ENCODE data around the gene NEUROG1. TPM values are rescaled to one million over a fixed set of nuclear protein-coding genes. Genes with fewer than 3 reads are reported as not detected.
A peak's percentile ranks its signal among the peaks of the same experiment; 100 is the strongest.
"Not testable (repeated sequence)": the region's sequence is repeated elsewhere in the genome, so short reads cannot be mapped to it uniquely, and the experiment has no call there.

NEUROG1 gene
- polyA plus RNA-seq, 6 donors from 2014 or later = not detected

GRCh38 chr5:135514116-135514515 lies 21.6 kb downstream of the NEUROG1 start:
- peaks cover 0 to 15% (median 5%) of the 10 kb centered on the region in 7 donors for H3K9me3 Mint-ChIP-seq
- no peak for DNase-seq
- H3K27me3 Mint-ChIP-seq = peaks cover 15 to 45% (median 32%) of the 10 kb centered on the region in 3 donors
- no peak overlapping the region for H3K27ac Mint-ChIP-seq
- H3K4me3 Mint-ChIP-seq = no peak overlapping the region
- no peak for ATAC-seq (ENCODE audit: low read depth in 2 of 2)
- no peaks in the 10 kb centered on the region for H3K4me1 Mint-ChIP-seq
- H3K36me3 Mint-ChIP-seq = no peaks in the 10 kb centered on the region

- peaks cover 0 to 6% (median 5%) of the 10 kb centered on the region in 3 donors for H3K4me1 Mint-ChIP-seq
- no peak overlapping the region for H3K4me3 Mint-ChIP-seq
- DNase-seq (no peak), ATAC-seq (ENCODE audit: low read depth in 2 of 2) (no peak)
- peaks cover 0 to 9% (median 4%) of the 10 kb centered on the region in 7 donors for H3K9me3 Mint-ChIP-seq
- no peak overlapping the region for H3K27ac Mint-ChIP-seq
- H3K27me3 Mint-ChIP-seq = peaks cover 17 to 37% (median 22%) of the 10 kb centered on the region in 3 donors
- no peaks in the 10 kb centered on the region for H3K36me3 Mint-ChIP-seq
These were observed 23.8 kb downstream of the NEUROG1 start for GRCh38 chr5:135511761-135512575.

DNA sequence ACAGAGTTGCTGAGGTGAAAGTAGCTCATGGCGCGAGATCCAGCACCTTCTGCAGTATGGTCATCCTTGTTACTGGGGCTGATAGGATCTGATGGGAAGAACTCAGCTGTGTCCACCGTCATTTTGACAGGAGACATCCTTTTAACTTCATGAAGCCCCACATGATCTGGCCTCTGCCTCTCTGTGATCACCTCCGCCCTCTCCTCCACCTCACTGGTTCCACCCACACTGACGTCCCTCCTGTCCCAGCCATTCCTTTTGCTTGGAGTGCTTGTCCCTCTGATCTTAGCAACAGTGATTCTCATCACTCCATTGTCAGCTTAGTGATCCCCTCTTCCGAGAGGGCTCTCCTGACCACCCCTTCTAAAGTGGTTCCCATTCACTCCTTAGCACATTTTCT lies 25.8 kb downstream of the NEUROG1 start:
- ATAC-seq (ENCODE audit: low read depth in 2 of 2) = no peak
- no peak overlapping the region for H3K27ac Mint-ChIP-seq

GRCh38 chr5:135508496-135509005 lies 27.2 kb downstream of the NEUROG1 start:
- DNase-seq (no peak), ATAC-seq (ENCODE audit: low read depth in 2 of 2) (no peak)
- Mint-ChIP-seq H3K27ac (no peak overlapping the region), H3K4me3 (no peak overlapping the region), H3K4me1 (peaks cover 0 to 6% (median 5%) of the 10 kb centered on the region in 3 donors), H3K9me3 (peaks cover 0 to 5% (median 0%) of the 10 kb centered on the region in 7 donors), H3K27me3 (peaks cover 20 to 57% (median 42%) of the 10 kb centered on the region in 3 donors), H3K36me3 (no peaks in the 10 kb centered on the region)

More for the DNA sequence above, 25.8 kb downstream of the NEUROG1 start:
- Mint-ChIP-seq H3K27me3 (peaks cover 20 to 43% (median 30%) of the 10 kb centered on the region in 3 donors), H3K9me3 (peaks cover 0 to 4% (median 1%) of the 10 kb centered on the region in 7 donors), H3K4me1 (peaks cover 0 to 6% (median 5%) of the 10 kb centered on the region in 3 donors), H3K36me3 (no peaks in the 10 kb centered on the region), H3K4me3 (peak overlapping the region in 1 of 8 donors; percentile 48)
- DNase-seq = no peak

DNA sequence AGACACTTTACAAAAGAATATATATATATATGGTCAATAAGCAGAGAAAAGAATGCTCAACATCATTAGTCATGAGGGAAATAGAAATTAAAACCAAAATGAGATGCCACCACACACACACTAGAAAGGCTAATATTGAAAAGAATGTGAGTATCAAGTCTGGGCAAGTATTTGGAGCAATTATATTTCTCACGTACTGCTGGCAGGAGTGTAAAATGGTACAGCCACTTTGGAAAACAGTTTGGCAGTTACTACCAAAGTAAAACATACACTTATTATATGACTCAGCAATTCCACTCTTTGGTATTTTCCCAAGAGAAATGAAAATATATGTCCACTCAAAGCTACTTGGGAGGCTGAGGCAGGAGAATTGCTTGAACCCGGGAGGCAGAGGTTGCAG lies 29.8 kb downstream of the NEUROG1 start:
- DNase-seq (no peak), ATAC-seq (ENCODE audit: low read depth in 2 of 2) (no peak)
- H3K4me3 Mint-ChIP-seq = no peak overlapping the region
- H3K9me3 Mint-ChIP-seq = peaks cover 0 to 3% (median 0%) of the 10 kb centered on the region in 7 donors
- no peaks in the 10 kb centered on the region for H3K36me3 Mint-ChIP-seq
- peaks cover 24 to 61% (median 49%) of the 10 kb centered on the region in 3 donors for H3K27me3 Mint-ChIP-seq
- H3K27ac Mint-ChIP-seq = no peak overlapping the region
- peaks cover 0 to 6% (median 5%) of the 10 kb centered on the region in 3 donors for H3K4me1 Mint-ChIP-seq

DNA sequence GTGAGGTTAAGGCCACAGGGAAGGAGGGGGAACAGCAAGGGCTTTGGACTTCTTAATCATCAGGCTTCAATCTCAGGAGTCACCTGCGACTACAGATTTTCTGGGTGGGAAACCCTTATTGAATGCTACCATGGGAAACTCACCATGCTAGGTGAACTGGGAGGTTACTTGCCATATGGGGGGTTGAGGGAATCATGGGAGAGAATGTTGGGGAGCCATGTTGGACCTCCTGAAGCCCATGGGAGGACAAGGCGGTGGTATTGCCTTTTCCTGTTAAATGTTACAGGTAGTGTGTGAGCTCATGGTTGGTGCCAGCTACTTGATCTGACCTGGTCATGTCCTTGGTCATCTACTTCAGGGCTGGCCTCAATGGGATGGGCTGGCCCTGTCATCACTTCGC lies 31.4 kb downstream of the NEUROG1 start:
- peaks cover 14 to 49% (median 33%) of the 10 kb centered on the region in 3 donors for H3K27me3 Mint-ChIP-seq
- DNase-seq = no peak
- H3K4me1 Mint-ChIP-seq = peaks cover 0 to 6% (median 5%) of the 10 kb centered on the region in 3 donors
- H3K9me3 Mint-ChIP-seq = peaks cover 0 to 2% (median 0%) of the 10 kb centered on the region in 7 donors
- H3K27ac Mint-ChIP-seq = peak overlapping the region in 1 of 6 donors; percentile 21
- no peak for ATAC-seq (ENCODE audit: low read depth in 2 of 2)
- H3K4me3 Mint-ChIP-seq = no peak overlapping the region
- H3K36me3 Mint-ChIP-seq = no peaks in the 10 kb centered on the region

GRCh38 chr5:135503871-135504270 lies 31.9 kb downstream of the NEUROG1 start:
- peaks cover 0 to 2% (median 0%) of the 10 kb centered on the region in 7 donors for H3K9me3 Mint-ChIP-seq
- ATAC-seq (ENCODE audit: low read depth in 2 of 2) = no peak
- no peak overlapping the region for H3K4me3 Mint-ChIP-seq
- no peaks in the 10 kb centered on the region for H3K36me3 Mint-ChIP-seq
- peaks cover 0 to 6% (median 5%) of the 10 kb centered on the region in 3 donors for H3K4me1 Mint-ChIP-seq
- peaks cover 14 to 50% (median 30%) of the 10 kb centered on the region in 3 donors for H3K27me3 Mint-ChIP-seq
- H3K27ac Mint-ChIP-seq = no peak overlapping the region
- DNase-seq = no peak

DNA sequence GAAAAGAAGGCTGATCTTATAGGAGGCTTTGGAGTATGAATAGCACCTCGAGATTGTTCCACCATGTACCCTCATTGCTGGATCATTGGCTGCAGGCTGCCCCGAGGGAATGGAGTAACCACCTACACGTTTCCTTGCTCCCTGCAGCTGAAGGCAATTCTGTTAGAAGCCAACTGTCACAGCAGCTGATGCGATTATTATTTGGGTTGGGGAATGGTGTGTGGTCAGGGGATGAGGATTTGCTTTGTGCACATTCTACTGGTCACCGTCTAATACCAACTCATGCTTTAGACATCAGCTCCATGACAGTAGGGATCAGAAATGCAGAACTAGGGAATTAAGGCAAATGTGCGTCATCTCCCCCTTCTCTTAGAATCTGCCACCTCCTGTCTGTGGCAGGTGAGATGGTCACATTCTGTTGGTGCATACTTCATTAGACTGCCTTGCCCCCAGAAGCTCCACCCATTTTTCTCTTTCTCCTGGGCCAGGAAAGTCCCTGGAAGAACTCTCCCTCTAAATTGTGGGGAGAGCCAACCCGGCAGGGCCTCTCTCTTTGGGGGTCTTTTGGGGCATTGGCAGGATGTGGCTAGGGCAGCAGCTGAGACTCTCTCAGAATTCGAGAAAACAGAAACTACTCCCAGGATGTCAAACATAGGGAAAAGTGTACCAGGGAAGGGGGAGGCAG lies 32.8 kb downstream of the NEUROG1 start:
- Mint-ChIP-seq H3K27me3 (peaks cover 7 to 51% (median 30%) of the 10 kb centered on the region in 3 donors), H3K36me3 (no peaks in the 10 kb centered on the region), H3K9me3 (peaks cover 0 to 2% (median 0%) of the 10 kb centered on the region in 7 donors), H3K4me3 (no peak overlapping the region), H3K27ac (no peak overlapping the region), H3K4me1 (no peaks in the 10 kb centered on the region)
- ATAC-seq (ENCODE audit: low read depth in 2 of 2) (no peak), DNase-seq (no peak)

- no peaks in the 10 kb centered on the region for H3K36me3 Mint-ChIP-seq
- no peak for DNase-seq
- no peaks in the 10 kb centered on the region for H3K4me1 Mint-ChIP-seq
- no peak overlapping the region for H3K27ac Mint-ChIP-seq
- no peak overlapping the region for H3K4me3 Mint-ChIP-seq
- ATAC-seq (ENCODE audit: low read depth in 2 of 2) = no peak
- peaks cover 0 to 2% (median 0%) of the 10 kb centered on the region in 7 donors for H3K9me3 Mint-ChIP-seq
- peaks cover 9 to 54% (median 33%) of the 10 kb centered on the region in 3 donors for H3K27me3 Mint-ChIP-seq
These were observed 33.8 kb downstream of the NEUROG1 start for GRCh38 chr5:135501965-135502364.

- H3K4me3 Mint-ChIP-seq = no peak overlapping the region
- H3K36me3 Mint-ChIP-seq = no peaks in the 10 kb centered on the region
- no peak for ATAC-seq (ENCODE audit: low read depth in 2 of 2)
- peaks cover 28 to 62% (median 44%) of the 10 kb centered on the region in 3 donors for H3K27me3 Mint-ChIP-seq
- no peak for DNase-seq
- H3K9me3 Mint-ChIP-seq = peaks cover 0 to 2% (median 0%) of the 10 kb centered on the region in 7 donors
- H3K27ac Mint-ChIP-seq = no peak overlapping the region
- H3K4me1 Mint-ChIP-seq = no peaks in the 10 kb centered on the region
These were observed 37.1 kb downstream of the NEUROG1 start for GRCh38 chr5:135498637-135498995.

DNA sequence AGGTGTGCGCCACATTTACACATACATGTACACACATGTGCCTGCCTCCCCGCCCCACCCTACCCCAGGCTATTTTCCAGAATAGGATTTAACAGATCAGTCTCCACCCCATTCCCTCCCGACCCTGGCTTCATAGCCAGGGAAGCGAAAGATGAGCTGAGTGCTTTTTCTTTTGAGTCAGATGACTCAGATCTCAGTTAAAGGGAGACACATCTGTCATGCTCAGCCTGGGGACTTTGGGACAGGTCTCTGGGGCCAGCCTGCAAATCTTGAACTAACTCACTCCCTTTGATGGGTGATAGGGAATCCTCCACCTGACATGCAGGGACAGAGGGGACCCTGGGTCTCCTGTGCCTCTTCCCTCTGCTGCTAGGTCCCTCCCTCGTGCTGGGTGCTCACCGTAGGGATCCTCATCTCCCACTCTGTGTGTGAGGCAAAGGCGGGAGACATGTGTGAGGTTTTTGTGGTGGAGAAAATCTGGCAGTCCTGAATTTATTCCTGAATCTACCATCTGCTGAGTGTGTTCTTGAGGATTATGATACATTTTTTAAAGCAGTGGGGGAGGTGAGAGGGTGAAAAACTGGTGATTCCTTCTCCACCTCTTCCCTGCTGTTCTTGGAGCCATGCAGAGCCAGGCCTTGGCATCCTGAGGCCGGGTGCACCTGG lies 37.7 kb downstream of the NEUROG1 start:
- peaks cover 30 to 62% (median 44%) of the 10 kb centered on the region in 3 donors for H3K27me3 Mint-ChIP-seq
- peaks cover 0 to 2% (median 0%) of the 10 kb centered on the region in 7 donors for H3K9me3 Mint-ChIP-seq
- ATAC-seq (ENCODE audit: low read depth in 2 of 2) = no peak
- DNase-seq = no peak
- H3K36me3 Mint-ChIP-seq = no peaks in the 10 kb centered on the region
- H3K4me1 Mint-ChIP-seq = no peaks in the 10 kb centered on the region
- H3K27ac Mint-ChIP-seq = no peak overlapping the region
- no peak overlapping the region for H3K4me3 Mint-ChIP-seq

DNA sequence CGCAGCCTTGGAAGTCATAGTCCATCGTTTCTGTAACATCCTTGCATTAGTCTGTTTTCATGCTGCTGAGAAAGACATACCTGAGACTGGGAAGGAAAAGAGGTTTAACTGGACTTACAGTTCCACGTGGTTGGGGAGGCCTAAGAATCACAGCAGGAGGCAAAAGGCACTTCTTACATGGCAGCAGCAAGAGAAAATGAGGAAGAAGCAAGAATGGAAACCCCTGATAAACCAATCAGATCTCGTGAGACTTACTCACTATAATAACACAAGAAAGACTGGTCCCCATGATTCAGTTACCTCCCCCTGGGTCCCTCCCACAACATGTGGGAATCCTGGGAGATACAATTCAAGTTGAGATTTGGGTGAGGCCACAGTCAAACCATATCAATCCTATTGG lies 40.2 kb downstream of the NEUROG1 start:
- ATAC-seq (ENCODE audit: low read depth in 2 of 2); H3K36me3 Mint-ChIP-seq; H3K9me3 Mint-ChIP-seq; DNase-seq; H3K4me1 Mint-ChIP-seq; H3K27ac Mint-ChIP-seq: not testable (repeated sequence)
- Mint-ChIP-seq H3K27me3 (peaks cover 50 to 77% (median 64%) of the 10 kb centered on the region in 3 donors), H3K4me3 (peak overlapping the region in 1 of 8 donors; percentile 54)

DNA sequence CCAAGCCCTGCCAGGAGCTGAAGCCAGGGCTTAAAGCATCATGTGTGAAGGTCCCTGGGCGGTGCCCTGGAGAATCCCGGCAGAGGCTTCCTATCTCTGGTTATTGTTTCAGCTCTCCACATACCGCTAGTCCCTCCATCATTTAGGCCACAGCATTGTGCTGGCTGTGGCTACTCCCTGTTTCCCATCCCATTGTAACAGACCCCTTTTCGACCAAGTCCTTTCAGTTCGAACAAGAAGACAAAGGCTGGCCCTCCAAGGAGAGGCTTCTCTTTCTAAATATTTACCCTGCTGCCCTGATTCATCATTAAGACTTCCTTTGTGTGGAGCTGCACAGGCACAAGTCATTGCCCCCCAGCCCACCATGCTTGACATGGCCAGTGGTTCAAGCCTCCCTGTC lies 41.6 kb downstream of the NEUROG1 start:
- H3K9me3 Mint-ChIP-seq = peaks cover 0 to 2% (median 0%) of the 10 kb centered on the region in 7 donors
- no peak for ATAC-seq (ENCODE audit: low read depth in 2 of 2)
- DNase-seq = no peak
- H3K27ac Mint-ChIP-seq = no peak overlapping the region
- no peak overlapping the region for H3K4me3 Mint-ChIP-seq
- peaks cover 0 to 7% of the 10 kb centered on the region in 2 donors for H3K36me3 Mint-ChIP-seq
- H3K27me3 Mint-ChIP-seq = peaks cover 57 to 86% (median 77%) of the 10 kb centered on the region in 3 donors
- peaks cover 4 to 9% (median 6%) of the 10 kb centered on the region in 3 donors for H3K4me1 Mint-ChIP-seq

All from naive B cell (primary cell).